ENCODE measurements around the gene TRIM14. TPM values are rescaled to one million over a fixed set of nuclear protein-coding genes. Genes with fewer than 3 reads are reported as not detected.

TRIM14 gene
- total RNA-seq, 1 donor = 13.4 TPM

- H3K4me3 ChIP-seq (ENCODE audit: low read depth, low read length) = no peak overlapping the region
- DNase-seq (ENCODE audit: low read depth) = no peak
- no peak for TF ChIP-seq CTCF (IDR thresholded peaks at IDR 0.05; ENCODE audit: insufficient read depth, low read depth, low read length)
Measured at GRCh38 chr9:98100456-98100855, 18.6 kb downstream of the TRIM14 start.

- no peak for DNase-seq (ENCODE audit: low read depth)
- TF ChIP-seq CTCF (IDR thresholded peaks at IDR 0.05; ENCODE audit: insufficient read depth, low read depth, low read length) = no peak
- no peak overlapping the region for H3K4me3 ChIP-seq (ENCODE audit: low read depth, low read length)
Measured at GRCh38 chr9:98099898-98100297, 19.1 kb downstream of the TRIM14 start.

GRCh38 chr9:98099346-98099745 lies 19.7 kb downstream of the TRIM14 start:
- DNase-seq (ENCODE audit: low read depth) = no peak
- no peak for TF ChIP-seq CTCF (IDR thresholded peaks at IDR 0.05; ENCODE audit: insufficient read depth, low read depth, low read length)
- no peak overlapping the region for H3K4me3 ChIP-seq (ENCODE audit: low read depth, low read length)

GRCh38 chr9:98097836-98098235 lies 21.2 kb downstream of the TRIM14 start:
- no peak for TF ChIP-seq CTCF (IDR thresholded peaks at IDR 0.05; ENCODE audit: insufficient read depth, low read depth, low read length)
- no peak overlapping the region for H3K4me3 ChIP-seq (ENCODE audit: low read depth, low read length)
- DNase-seq (ENCODE audit: low read depth) = no peak

DNA sequence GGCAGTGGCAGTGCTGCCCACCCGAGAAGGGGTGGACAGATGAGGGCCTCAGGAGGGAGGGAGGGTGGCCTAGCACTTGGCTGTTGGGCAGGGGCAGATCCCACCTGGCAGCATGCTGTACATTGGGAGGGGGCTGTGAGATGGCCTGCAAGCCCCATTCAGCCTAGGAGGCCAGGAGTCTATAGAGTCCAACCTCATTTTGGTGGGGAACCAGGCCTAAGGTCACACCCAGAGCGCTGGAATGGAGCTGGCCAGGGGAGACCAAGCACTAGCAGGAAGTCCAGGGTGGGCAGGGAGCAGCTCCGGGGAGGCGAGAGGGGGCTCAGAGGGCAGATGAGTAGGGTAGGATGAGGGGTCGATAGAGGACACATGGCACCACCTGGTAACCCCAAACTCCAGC lies 22.9 kb downstream of the TRIM14 start:
- no peak for DNase-seq (ENCODE audit: low read depth)
- TF ChIP-seq CTCF (IDR thresholded peaks at IDR 0.05; ENCODE audit: insufficient read depth, low read depth, low read length) = no peak
- H3K4me3 ChIP-seq (ENCODE audit: low read depth, low read length) = no peak overlapping the region

DNA sequence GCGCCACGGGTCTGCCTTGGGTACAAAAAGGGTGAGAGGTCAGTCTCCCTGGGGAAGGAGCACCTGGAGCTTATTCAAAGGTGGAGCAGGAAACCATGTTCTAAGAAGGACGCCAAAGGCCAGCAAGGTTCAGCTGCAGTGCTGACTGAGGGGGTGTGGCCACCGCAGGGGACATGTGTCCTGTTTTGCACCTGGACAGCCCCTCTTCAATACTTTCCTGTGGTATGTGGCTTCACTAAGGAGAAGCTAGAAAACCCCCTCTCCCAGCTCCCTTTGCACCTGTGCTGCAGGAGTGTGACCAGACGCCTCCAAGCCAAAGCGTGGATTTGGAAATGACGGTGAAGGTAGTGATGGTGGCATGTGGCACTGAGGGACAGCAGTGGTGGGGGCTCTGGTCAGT lies 23.6 kb downstream of the TRIM14 start:
- no peak for TF ChIP-seq CTCF (IDR thresholded peaks at IDR 0.05; ENCODE audit: insufficient read depth, low read depth, low read length)
- DNase-seq (ENCODE audit: low read depth) = no peak
- no peak overlapping the region for H3K4me3 ChIP-seq (ENCODE audit: low read depth, low read length)

DNA sequence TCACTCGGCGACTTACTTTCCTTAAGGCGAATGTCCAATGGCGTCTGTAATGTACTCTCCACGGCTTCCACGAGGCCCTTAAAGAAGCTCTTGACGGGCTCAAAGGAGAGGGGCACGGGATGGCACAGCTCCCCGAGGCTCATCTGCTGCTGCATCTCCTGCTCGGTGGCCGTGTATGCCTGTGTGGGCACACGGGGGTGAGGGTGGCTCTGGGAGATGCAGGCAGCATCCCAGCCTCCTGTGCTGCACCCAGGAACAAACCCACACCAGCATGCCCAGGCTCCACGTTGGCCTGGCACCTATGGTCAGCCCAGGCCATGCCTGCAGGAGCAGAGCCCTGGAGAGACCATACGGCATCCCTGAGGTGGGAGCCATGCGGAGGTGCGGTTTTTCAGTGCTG lies 24.2 kb downstream of the TRIM14 start:
- H3K4me3 ChIP-seq (ENCODE audit: low read depth, low read length) = no peak overlapping the region
- no peak for TF ChIP-seq CTCF (IDR thresholded peaks at IDR 0.05; ENCODE audit: insufficient read depth, low read depth, low read length)
- DNase-seq (ENCODE audit: low read depth) = no peak
